Body of pancreas (tissue), 4 donors: ENCODE data around the gene IPO4. TPM values are rescaled to one million over a fixed set of nuclear protein-coding genes. Genes with fewer than 3 reads are reported as not detected.

ENCODE experiments used
- ATAC-seq: fragments of 150-250 bp; one replicate; pipeline ENCODE4 v1.9.1; 2016
- DNase-seq, 4 donors: peaks; one replicate each; pipeline ENCODE4 v3.0.0-alpha.2; 2019
- H3K27ac ChIP-seq, 4 donors: fragments of 200-600 bp; sonication (generic); 1 replicate in 3 of 4; 2 replicates in 1 of 4; pipeline versions ENCODE4 v1.5.1 to v1.6.1; 2016 to 2019; ENCODE audit warnings: mild to moderate bottlenecking in 1 of 4, mixed read lengths in 1 of 4, moderate library complexity in 1 of 4
- H3K27me3 ChIP-seq, 2 donors: fragments of 200-600 bp; sonication (generic); one replicate each; pipeline ENCODE4 v1.6.0; 2016; ENCODE audit warnings: mild to moderate bottlenecking in 1 of 2
- H3K36me3 ChIP-seq, 2 donors: fragments of 200-600 bp; sonication (generic); replicated peaks in 1 of 2; 2 replicates each; pipeline ENCODE4 v1.5.1; 2016; ENCODE audit warnings: low read depth in 2 of 2; ENCODE audit not compliant: insufficient read depth in 1 of 2
- H3K4me1 ChIP-seq: fragments of 200-600 bp; sonication (generic); one replicate; pipeline ENCODE4 v1.6.0; 2016
- H3K4me3 ChIP-seq, 2 donors: fragments of 200-600 bp; sonication (generic); 1 replicate in 1 of 2; 2 replicates in 1 of 2; pipeline ENCODE4 v1.5.1; 2016 to 2019
- H3K9me3 ChIP-seq, 3 donors: fragments of 200-600 bp; sonication (generic); 1 replicate in 2 of 3; 2 replicates in 1 of 3; pipeline ENCODE4 v1.5.1; 2016
- POLR2A ChIP-seq, 3 donors: fragments of 450-650 bp; IDR thresholded peaks; one replicate each; pipeline ENCODE4 v1.6.1; 2016; ENCODE audit warnings: antibody characterized with exemption in 3 of 3, mild to moderate bottlenecking in 2 of 3
- WGBS, 2 donors: methylation state at CpG; one replicate each; pipeline ENCODE4 v1.1.5; 2017; 5-methylcytosine and 5-hydroxymethylcytosine counted together
- intact Hi-C: fragments of 100-400 bp; cut with DNase I; formaldehyde crosslinking; loops from one replicate; pipeline ENCODE4 v1.15.1; 2023
- total RNA-seq, 2 donors: library from RNA; depleted of rRNA; stranded (reverse); fragments of >200 nt; gene quantifications; one replicate each; pipeline ENCODE4 v1.1.0, GENCODE V29; 2016
- TF ChIP-seq, protein P1 (sequence below), 7 experiments: fragments of 450-650 bp in 4 of 7; fragments of 200-600 bp in 3 of 7; sonication (generic) in 3 of 7; IDR thresholded peaks; one replicate each; pipeline ENCODE4 v1.5.1; 2016 to 2019; ENCODE audit warnings: antibody characterized with exemption in 7 of 7

IPO4 gene
- total RNA-seq, 2 donors from 2014 or later = 30.4 to 73.5 TPM

- WGBS, 2 donors = 79 to 87% methylated on average over 7 of the region's 7 CpGs
- Histone ChIP-seq H3K27ac (no peak overlapping the region), H3K27me3 (no peaks in the 10 kb centered on the region), H3K9me3 (no peaks in the 10 kb centered on the region), H3K4me1 (peaks cover 42% of the 10 kb centered on the region), H3K4me3 (no peak overlapping the region), H3K36me3 (peaks cover 0 to 3% of the 10 kb centered on the region in 2 donors)
- intact Hi-C loops = no loop called here
- ATAC-seq = no peak
- no peak for DNase-seq
- TF ChIP-seq, protein P1, sequence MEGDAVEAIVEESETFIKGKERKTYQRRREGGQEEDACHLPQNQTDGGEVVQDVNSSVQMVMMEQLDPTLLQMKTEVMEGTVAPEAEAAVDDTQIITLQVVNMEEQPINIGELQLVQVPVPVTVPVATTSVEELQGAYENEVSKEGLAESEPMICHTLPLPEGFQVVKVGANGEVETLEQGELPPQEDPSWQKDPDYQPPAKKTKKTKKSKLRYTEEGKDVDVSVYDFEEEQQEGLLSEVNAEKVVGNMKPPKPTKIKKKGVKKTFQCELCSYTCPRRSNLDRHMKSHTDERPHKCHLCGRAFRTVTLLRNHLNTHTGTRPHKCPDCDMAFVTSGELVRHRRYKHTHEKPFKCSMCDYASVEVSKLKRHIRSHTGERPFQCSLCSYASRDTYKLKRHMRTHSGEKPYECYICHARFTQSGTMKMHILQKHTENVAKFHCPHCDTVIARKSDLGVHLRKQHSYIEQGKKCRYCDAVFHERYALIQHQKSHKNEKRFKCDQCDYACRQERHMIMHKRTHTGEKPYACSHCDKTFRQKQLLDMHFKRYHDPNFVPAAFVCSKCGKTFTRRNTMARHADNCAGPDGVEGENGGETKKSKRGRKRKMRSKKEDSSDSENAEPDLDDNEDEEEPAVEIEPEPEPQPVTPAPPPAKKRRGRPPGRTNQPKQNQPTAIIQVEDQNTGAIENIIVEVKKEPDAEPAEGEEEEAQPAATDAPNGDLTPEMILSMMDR (IDR thresholded peaks at IDR 0.05) = no peak
- no peak for TF ChIP-seq POLR2A (IDR thresholded peaks at IDR 0.05)
These were observed 10.4 kb upstream of the IPO4 start for GRCh38 chr14:24198814-24199524.

DNA sequence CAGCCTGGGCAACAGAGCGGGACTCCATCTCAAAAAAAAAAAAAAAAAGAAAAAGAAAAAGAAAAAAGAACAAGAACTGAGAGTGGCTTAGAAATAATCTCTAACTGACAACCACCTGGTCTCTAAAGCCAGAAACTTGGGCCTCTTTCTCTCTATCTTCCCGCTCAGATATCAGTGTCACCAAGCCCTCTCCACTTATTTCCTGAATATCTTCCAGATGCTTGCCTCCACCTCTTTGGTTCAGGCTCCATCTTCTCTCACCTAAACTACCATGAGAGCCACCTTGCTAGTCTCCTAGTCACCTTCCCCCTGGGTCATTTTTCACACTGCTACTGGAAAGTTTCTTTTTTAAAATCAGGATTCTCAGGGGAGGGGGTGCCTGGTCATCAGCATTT lies 8.4 kb upstream of the IPO4 start:
- no peak for TF ChIP-seq POLR2A (IDR thresholded peaks at IDR 0.05)
- TF ChIP-seq, protein P1 (IDR thresholded peaks at IDR 0.05) = no peak
- WGBS, 2 donors = 36 to 68% methylated on average over 2 of the region's 2 CpGs
- ATAC-seq = no peak
- Histone ChIP-seq H3K27ac (peak overlapping the region in 3 of 4 donors; percentile 92 to 98 (median 98)), H3K27me3 (no peaks in the 10 kb centered on the region), H3K9me3 (no peaks in the 10 kb centered on the region), H3K4me1 (peaks cover 58% of the 10 kb centered on the region), H3K36me3 (peaks cover 0 to 5% of the 10 kb centered on the region in 2 donors), H3K4me3 (peak overlapping the region in 1 of 2 donors; percentile 87)
- intact Hi-C loops = no loop called here
- no peak for DNase-seq

DNA sequence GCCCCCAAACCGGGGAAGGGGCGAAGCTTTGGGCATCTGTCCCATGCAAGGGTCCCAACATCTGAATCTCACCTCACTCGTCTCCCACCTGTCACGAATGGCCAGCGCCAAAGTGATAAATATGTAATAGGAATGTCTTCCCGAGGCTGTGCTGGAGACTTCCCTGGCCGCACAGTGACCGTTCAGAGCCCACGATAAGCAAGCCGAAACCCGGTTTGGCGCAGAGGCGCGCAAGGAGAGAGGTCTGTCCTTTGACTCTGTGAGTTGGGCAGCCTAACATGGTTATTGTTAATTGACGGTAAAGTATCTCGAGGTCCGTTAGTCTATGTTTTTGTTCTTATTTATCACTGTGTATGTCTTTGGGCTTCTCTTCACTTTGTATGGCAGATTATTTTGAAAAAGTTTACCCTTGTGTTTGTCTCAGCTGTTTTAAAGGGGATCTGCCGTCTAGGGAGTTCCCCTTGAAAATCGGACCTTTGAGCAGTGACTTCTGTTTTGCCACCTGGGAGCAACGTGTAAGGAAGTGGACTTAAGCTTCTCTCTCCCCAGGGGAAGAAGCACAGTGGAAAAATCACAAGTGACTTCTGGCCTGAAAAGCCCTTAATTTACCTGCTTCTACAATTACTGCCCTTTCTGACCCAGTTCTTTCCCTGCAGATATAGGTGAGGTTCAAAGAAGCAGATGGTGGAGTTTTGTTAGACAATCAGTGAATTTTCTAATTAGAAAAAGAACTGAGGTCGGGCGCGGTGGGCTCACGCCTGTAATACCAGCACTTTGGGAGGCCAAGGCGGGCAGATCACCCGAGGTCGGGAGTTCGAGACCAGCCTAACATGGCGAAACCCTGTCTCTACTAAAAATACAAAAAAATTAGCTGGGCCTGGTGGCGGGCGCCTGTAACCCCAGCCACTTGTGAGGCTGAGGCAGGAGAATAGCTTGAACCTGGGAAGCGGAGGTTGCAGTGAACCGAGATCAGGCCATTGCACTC lies 7.7 kb upstream of the IPO4 start:
- Histone ChIP-seq H3K27ac (peak overlapping the region; percentile 92 to 98 (median 96)), H3K9me3 (no peaks in the 10 kb centered on the region), H3K4me3 (peak overlapping the region; percentile 78 to 87), H3K36me3 (peaks cover 0 to 7% of the 10 kb centered on the region in 2 donors), H3K27me3 (no peaks in the 10 kb centered on the region), H3K4me1 (peaks cover 56% of the 10 kb centered on the region)
- ATAC-seq (peak; percentile 30), DNase-seq (peak in 1 of 4 donors; percentile 33)
- WGBS, 2 donors = 12 to 24% methylated on average over 28 to 33 of the region's 33 CpGs
- intact Hi-C loops = no loop called here
- TF ChIP-seq POLR2A (IDR thresholded peaks at IDR 0.05) = no peak
- TF ChIP-seq, protein P1 (IDR thresholded peaks at IDR 0.05) = no peak

- peak; percentile 96 for ATAC-seq
- intact Hi-C loops = no loop called here
- peaks cover 54% of the 10 kb centered on the region for H3K4me1 ChIP-seq
These were observed 6.8 kb upstream of the IPO4 start, which contains the start of gene TM9SF1 for GRCh38 chr14:24195186-24196070. TM9SF1 (minus strand) TSS chr14:24195441; CDS start chr14:24195019, 422 bp downstream.

More at GRCh38 chr14:24195186-24196070, 6.8 kb upstream of the IPO4 start, which contains the start of gene TM9SF1:
- DNase-seq = peak; percentile 87 to 90 (median 90)
- TF ChIP-seq, protein P1 (IDR thresholded peaks at IDR 0.05) = peak in 2 of 7 experiments; percentile 3 to 6
- TF ChIP-seq POLR2A (IDR thresholded peaks at IDR 0.05) = peak; percentile 79 to 88 (median 87)
- Histone ChIP-seq H3K27ac (peak within 1 kb of the TSS; percentile 92 to 98 (median 96)), H3K27me3 (no peaks in the 10 kb centered on the region), H3K36me3 (peaks cover 0 to 7% of the 10 kb centered on the region in 2 donors), H3K4me3 (peak within 1 kb of the TSS; percentile 78 to 87), H3K9me3 (no peaks in the 10 kb centered on the region)
- WGBS, 2 donors = 0% methylated on average over 46 to 89 of the region's 89 CpGs
